HG03378 (cell line): ENCODE measurements around the gene PDXP.
"Not testable (repeated sequence)": the region's sequence is repeated elsewhere in the genome, so short reads cannot be mapped to it uniquely, and the experiment has no call there.

Source experiments
- ATAC-seq: cut with Tn5 transposase; IDR thresholded peaks from one replicate; pipeline ENCODE4 v1.9.1; 2021; ENCODE audit warnings: mild to moderate bottlenecking, moderate library complexity; ENCODE audit not compliant: unreplicated experiment

The PDXP gene

GRCh38 chr22:37696260-37696656 is 37.7 kb downstream of the PDXP start:
- ATAC-seq, result not testable (repeated sequence)

GRCh38 chr22:37696657-37697537 is 38.4 kb downstream of the PDXP start, which contains the start of gene TRIOBP:
TSS of gene TRIOBP (plus strand) at chr22:37697048. CDS start at chr22:37701366, 4,318 bp downstream.
- peak; percentile 86 for ATAC-seq

GRCh38 chr22:37697538-37697835 is 39.0 kb downstream of the PDXP start:
- ATAC-seq, result no peak

GRCh38 chr22:37701141-37701786 is 42.7 kb downstream of the PDXP start:
- no peak for ATAC-seq

GRCh38 chr22:37703906-37704305 is 45.4 kb downstream of the PDXP start:
- ATAC-seq, result no peak

GRCh38 chr22:37704645-37705044 is 46.1 kb downstream of the PDXP start:
- ATAC-seq, result no peak

- ATAC-seq, result no peak
Measured at GRCh38 chr22:37705205-37705604, 46.7 kb downstream of the PDXP start.

GRCh38 chr22:37708580-37709444 is 50.3 kb downstream of the PDXP start:
- no peak for ATAC-seq

- ATAC-seq, result no peak
Measured at GRCh38 chr22:37709445-37709765, 50.9 kb downstream of the PDXP start.

GRCh38 chr22:37710675-37711074 is 52.2 kb downstream of the PDXP start:
- no peak for ATAC-seq

- no peak for ATAC-seq
Measured at GRCh38 chr22:37711490-37711889, 53.0 kb downstream of the PDXP start.

- ATAC-seq, result no peak
Measured at GRCh38 chr22:37713761-37714160, 55.2 kb downstream of the PDXP start.

GRCh38 chr22:37714634-37715033 is 56.1 kb downstream of the PDXP start:
- ATAC-seq, result no peak

- ATAC-seq, result no peak
Measured at GRCh38 chr22:37715760-37716159, 57.2 kb downstream of the PDXP start.
